Measurements from ENCODE around the gene PLP1. TPM values are rescaled to one million over a fixed set of nuclear protein-coding genes. Genes with fewer than 3 reads are reported as not detected.

The PLP1 gene, protein sequence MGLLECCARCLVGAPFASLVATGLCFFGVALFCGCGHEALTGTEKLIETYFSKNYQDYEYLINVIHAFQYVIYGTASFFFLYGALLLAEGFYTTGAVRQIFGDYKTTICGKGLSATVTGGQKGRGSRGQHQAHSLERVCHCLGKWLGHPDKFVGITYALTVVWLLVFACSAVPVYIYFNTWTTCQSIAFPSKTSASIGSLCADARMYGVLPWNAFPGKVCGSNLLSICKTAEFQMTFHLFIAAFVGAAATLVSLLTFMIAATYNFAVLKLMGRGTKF
- not detected in 2 replicates for total RNA-seq (2021)
- Bru-seq, nascent RNA, result not detected
- not detected for BruChase-seq, experiment 1, labeled RNA remaining after a 2-hour chase
- BruChase-seq, experiment 2, labeled RNA remaining after a 6-hour chase, result not detected
- long read RNA-seq, result 0 reads

DNA sequence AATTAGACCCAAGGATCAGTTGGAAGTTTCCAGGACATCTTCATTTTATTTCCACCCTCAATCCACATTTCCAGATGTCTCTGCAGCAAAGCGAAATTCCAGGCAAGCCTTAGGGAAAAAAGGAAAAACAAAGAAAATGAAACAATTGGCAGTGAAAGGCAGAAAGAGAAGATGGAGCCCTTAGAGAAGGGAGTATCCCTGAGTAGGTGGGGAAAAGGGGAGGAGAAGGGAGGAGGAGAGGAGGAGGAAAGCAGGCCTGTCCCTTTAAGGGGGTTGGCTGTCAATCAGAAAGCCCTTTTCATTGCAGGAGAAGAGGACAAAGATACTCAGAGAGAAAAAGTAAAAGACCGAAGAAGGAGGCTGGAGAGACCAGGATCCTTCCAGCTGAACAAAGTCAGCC, at the start of gene PLP1:
Gene PLP1, plus strand, starts transcription at position 295 of the 400 bp plus-strand sequence. CDS start 156 bp downstream, outside the sequence.
- Histone ChIP-seq H3K27me3 (ENCODE audit: insufficient read depth, low read depth) (peaks cover 43% of the 10 kb centered on the region), H3K9me2 (ENCODE audit: insufficient read depth) (no peaks in the 10 kb centered on the region), H3K36me3 (ENCODE audit: low read depth) (no peaks in the 10 kb centered on the region), H3K4me3 (no peak within 1 kb of the TSS), H3K4me1 (replicated peaks; ENCODE audit: insufficient read depth) (no peaks in the 10 kb centered on the region), H3K4me2 (no peak within 1 kb of the TSS), H3K79me2 (ENCODE audit: low read depth) (no peaks in the 10 kb centered on the region), H3K9me3 (ENCODE audit: insufficient read depth, low read depth) (no peaks in the 10 kb centered on the region), H3K27ac (no peak within 1 kb of the TSS), H2AFZ (no peak within 1 kb of the TSS), H3F3A (ENCODE audit: insufficient read depth, low read depth) (no peaks in the 10 kb centered on the region), H4K20me1 (ENCODE audit: insufficient read depth) (no peaks in the 10 kb centered on the region)
- intact Hi-C loops (cut with micrococcal nuclease; ENCODE audit: unreplicated experiment), result no loop called here
- DNase-seq, result no peak
- no TSS peak for BruUV-seq (replicated peaks)
- TF ChIP-seq, protein P1, sequence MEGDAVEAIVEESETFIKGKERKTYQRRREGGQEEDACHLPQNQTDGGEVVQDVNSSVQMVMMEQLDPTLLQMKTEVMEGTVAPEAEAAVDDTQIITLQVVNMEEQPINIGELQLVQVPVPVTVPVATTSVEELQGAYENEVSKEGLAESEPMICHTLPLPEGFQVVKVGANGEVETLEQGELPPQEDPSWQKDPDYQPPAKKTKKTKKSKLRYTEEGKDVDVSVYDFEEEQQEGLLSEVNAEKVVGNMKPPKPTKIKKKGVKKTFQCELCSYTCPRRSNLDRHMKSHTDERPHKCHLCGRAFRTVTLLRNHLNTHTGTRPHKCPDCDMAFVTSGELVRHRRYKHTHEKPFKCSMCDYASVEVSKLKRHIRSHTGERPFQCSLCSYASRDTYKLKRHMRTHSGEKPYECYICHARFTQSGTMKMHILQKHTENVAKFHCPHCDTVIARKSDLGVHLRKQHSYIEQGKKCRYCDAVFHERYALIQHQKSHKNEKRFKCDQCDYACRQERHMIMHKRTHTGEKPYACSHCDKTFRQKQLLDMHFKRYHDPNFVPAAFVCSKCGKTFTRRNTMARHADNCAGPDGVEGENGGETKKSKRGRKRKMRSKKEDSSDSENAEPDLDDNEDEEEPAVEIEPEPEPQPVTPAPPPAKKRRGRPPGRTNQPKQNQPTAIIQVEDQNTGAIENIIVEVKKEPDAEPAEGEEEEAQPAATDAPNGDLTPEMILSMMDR (conservative IDR thresholded peaks at IDR 0.05), result no peak
- no peak for TF ChIP-seq EZH2 (IDR thresholded peaks at IDR 0.05; ENCODE audit: low read depth)
- ChIA-PET POLR2A (ENCODE audit: unreplicated experiment) (no interaction called here), CTCF (no interaction called here)

DNA sequence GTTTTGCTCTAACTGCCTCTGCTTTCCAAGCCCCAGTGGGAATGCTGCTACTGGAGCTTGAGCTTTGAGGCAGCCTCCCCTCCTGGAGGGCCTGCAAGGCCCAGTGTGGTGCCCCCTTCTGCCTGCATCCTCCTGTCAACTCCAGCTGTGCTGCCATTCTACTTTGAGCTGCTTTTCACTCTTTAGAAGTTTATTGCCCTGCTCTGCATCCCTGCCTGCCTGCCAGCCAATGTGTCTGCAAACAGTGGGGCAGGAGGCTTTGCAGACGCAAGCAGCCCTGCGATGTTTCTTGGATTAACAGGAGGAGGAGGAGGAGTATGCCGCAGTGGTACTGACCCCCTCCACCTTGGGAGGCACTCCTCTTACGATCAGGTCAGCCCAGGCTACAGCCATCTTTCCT, 49.5 kb upstream of the PLP1 start:
- Histone ChIP-seq H3K79me2 (ENCODE audit: low read depth) (no peaks in the 10 kb centered on the region), H3K4me3 (no peak overlapping the region), H3K27me3 (ENCODE audit: insufficient read depth, low read depth) (0 out of 2 replicates have a peak, but pooled peaks cover 3% of the 10 kb centered on the region), H3K9me2 (ENCODE audit: insufficient read depth) (no peaks in the 10 kb centered on the region), H3F3A (ENCODE audit: insufficient read depth, low read depth) (no peaks in the 10 kb centered on the region), H3K36me3 (ENCODE audit: low read depth) (no peaks in the 10 kb centered on the region), H2AFZ (no peak overlapping the region), H4K20me1 (ENCODE audit: insufficient read depth) (no peaks in the 10 kb centered on the region), H3K4me1 (replicated peaks; ENCODE audit: insufficient read depth) (no peaks in the 10 kb centered on the region), H3K9me3 (ENCODE audit: insufficient read depth, low read depth) (no peaks in the 10 kb centered on the region), H3K27ac (no peak overlapping the region), H3K4me2 (no peak overlapping the region)
- intact Hi-C loops (cut with micrococcal nuclease; ENCODE audit: unreplicated experiment), result no loop called here
- TF ChIP-seq, protein P1 (conservative IDR thresholded peaks at IDR 0.05), result no peak
- no peak for TF ChIP-seq EZH2 (IDR thresholded peaks at IDR 0.05; ENCODE audit: low read depth)
- no TSS peak for BruUV-seq (replicated peaks)
- ChIA-PET CTCF (interaction anchor here (0.6 kb wide), 1 partner anchor 224 kb away, joined by 5 read pairs; no protein-coding TSS in a partner anchor), POLR2A (ENCODE audit: unreplicated experiment) (no interaction called here)
- no peak for DNase-seq

DNA sequence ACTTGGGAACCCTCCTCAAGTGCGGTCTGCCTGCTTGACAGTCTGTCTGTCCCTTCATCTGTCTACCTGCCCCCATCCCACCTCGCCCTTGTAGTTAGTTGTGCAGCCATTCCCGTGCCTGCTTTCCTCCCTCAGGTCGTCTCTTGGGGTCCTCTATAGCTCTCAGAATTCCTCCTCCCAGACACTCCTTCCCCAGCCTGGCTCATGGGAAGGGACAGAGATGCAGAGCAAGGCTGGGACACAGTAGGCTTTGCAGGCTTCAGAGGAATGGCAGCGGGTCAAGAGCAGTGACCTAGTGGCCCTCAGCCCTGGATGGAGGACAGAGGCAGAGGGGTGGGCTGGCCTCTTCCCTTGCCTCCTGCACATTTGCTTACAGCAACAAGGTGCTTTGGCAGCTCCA, 47.6 kb upstream of the PLP1 start:
- Histone ChIP-seq H3K4me1 (replicated peaks; ENCODE audit: insufficient read depth) (no peaks in the 10 kb centered on the region), H3K27me3 (ENCODE audit: insufficient read depth, low read depth) (0 out of 2 replicates have a peak, but pooled peaks cover 3% of the 10 kb centered on the region), H3K36me3 (ENCODE audit: low read depth) (no peaks in the 10 kb centered on the region), H3K4me3 (no peak overlapping the region), H3K4me2 (no peak overlapping the region), H3K9me2 (ENCODE audit: insufficient read depth) (no peaks in the 10 kb centered on the region), H4K20me1 (ENCODE audit: insufficient read depth) (no peaks in the 10 kb centered on the region), H2AFZ (no peak overlapping the region), H3K79me2 (ENCODE audit: low read depth) (no peaks in the 10 kb centered on the region), H3K27ac (no peak overlapping the region), H3F3A (ENCODE audit: insufficient read depth, low read depth) (no peaks in the 10 kb centered on the region), H3K9me3 (ENCODE audit: insufficient read depth, low read depth) (no peaks in the 10 kb centered on the region)
- intact Hi-C loops (cut with micrococcal nuclease; ENCODE audit: unreplicated experiment), result no loop called here
- CTCF ChIA-PET, result no interaction called here
- TF ChIP-seq, protein P1 (conservative IDR thresholded peaks at IDR 0.05), result no peak
- TF ChIP-seq EZH2 (IDR thresholded peaks at IDR 0.05; ENCODE audit: low read depth), result no peak
- no peak for DNase-seq
- no TSS peak for BruUV-seq (replicated peaks)
- POLR2A ChIA-PET (ENCODE audit: unreplicated experiment), result no interaction called here
